Activated T-cell treated with anti-CD3 and anti-CD28 coated beads, Interleukin-2, amount 50 U/mL, for 24 hours (primary cell): Measurements from ENCODE around the gene MPRIP.

Experiments
- DNase-seq: peaks from one replicate; pipeline ENCODE4 v3.0.0-alpha.2; 2020
- H3K27ac Mint-ChIP-seq: 2 replicates; pipeline ENCODE4 v1.8.0; 2020; ENCODE audit warnings: mild to moderate bottlenecking, mixed read lengths
- H3K27me3 Mint-ChIP-seq: 2 replicates; pipeline ENCODE4 v1.8.0; 2020; ENCODE audit warnings: mixed read lengths
- H3K36me3 Mint-ChIP-seq: 2 replicates; pipeline ENCODE4 v1.8.0; 2020; ENCODE audit warnings: low read depth, mixed read lengths
- H3K4me1 Mint-ChIP-seq: 2 replicates; pipeline ENCODE4 v1.8.0; 2020; ENCODE audit warnings: low read depth, mixed read lengths
- H3K4me3 Mint-ChIP-seq: 2 replicates; pipeline ENCODE4 v1.8.0; 2020; ENCODE audit warnings: mild to moderate bottlenecking, moderate library complexity, mixed read lengths
- H3K9me3 Mint-ChIP-seq: 2 replicates; pipeline ENCODE4 v1.8.0; 2020; ENCODE audit warnings: mixed read lengths

The MPRIP gene

GRCh38 chr17:17050346-17051345 lies 8.4 kb downstream of the MPRIP start:
- H3K9me3 Mint-ChIP-seq, result no peaks in the 10 kb centered on the region
- H3K27ac Mint-ChIP-seq, result no peak overlapping the region
- peaks cover 12% of the 10 kb centered on the region for H3K36me3 Mint-ChIP-seq
- no peaks in the 10 kb centered on the region for H3K27me3 Mint-ChIP-seq
- DNase-seq, result no peak
- peaks cover 77% of the 10 kb centered on the region for H3K4me1 Mint-ChIP-seq
- H3K4me3 Mint-ChIP-seq, result no peak overlapping the region

- no peak overlapping the region for H3K27ac Mint-ChIP-seq
These were observed 9.1 kb downstream of the MPRIP start for GRCh38 chr17:17051380-17051779.

DNA sequence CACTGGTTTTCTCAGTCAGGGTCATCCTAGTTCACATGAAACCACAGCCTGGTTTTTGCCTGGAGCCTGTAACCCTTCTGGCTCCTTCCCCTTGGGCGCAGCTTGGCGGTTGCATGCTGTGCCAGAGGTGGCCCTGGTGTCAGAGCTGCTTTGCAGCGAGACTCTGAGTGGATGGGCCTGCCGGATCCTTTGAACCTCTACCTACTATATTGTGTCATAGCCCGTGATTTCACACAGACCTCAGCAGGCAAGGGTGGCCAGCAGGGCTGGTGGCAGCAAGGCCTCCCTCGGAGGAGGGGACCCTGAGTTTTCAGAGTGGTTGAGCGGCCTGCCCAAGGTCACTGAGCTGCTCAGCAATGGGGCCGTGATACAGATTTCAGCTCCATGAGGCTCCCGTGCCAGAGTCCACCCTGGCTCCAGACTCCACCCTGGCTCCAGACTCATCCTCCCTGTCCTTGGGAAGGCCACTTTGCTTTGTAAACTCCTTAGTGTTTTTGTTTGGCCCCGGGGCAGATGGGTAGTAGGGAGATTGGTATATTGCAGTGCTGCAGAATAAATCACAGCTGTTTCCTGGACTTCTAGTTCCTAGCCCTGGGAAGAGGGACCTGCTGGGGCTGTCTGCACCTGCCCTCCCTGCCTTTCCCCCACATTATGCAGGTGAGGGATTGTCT lies 9.7 kb downstream of the MPRIP start:
- no peak overlapping the region for H3K4me3 Mint-ChIP-seq
- no peak for DNase-seq
- no peaks in the 10 kb centered on the region for H3K9me3 Mint-ChIP-seq
- H3K4me1 Mint-ChIP-seq, result peaks cover 66% of the 10 kb centered on the region
- peak overlapping the region; percentile 37 for H3K27ac Mint-ChIP-seq
- H3K27me3 Mint-ChIP-seq, result no peaks in the 10 kb centered on the region
- H3K36me3 Mint-ChIP-seq, result peaks cover 7% of the 10 kb centered on the region

More at GRCh38 chr17:17051380-17051779, 9.1 kb downstream of the MPRIP start:
- Mint-ChIP-seq H3K4me1 (peaks cover 71% of the 10 kb centered on the region), H3K9me3 (no peaks in the 10 kb centered on the region), H3K4me3 (no peak overlapping the region), H3K36me3 (peaks cover 9% of the 10 kb centered on the region), H3K27me3 (no peaks in the 10 kb centered on the region)
- no peak for DNase-seq

- Mint-ChIP-seq H3K27ac (peak overlapping the region; percentile 74), H3K27me3 (no peaks in the 10 kb centered on the region), H3K4me3 (no peak overlapping the region), H3K4me1 (peaks cover 61% of the 10 kb centered on the region), H3K9me3 (no peaks in the 10 kb centered on the region), H3K36me3 (peaks cover 12% of the 10 kb centered on the region)
- no peak for DNase-seq
These were observed 10.4 kb downstream of the MPRIP start for GRCh38 chr17:17052462-17053221.

- Mint-ChIP-seq H3K4me1 (peaks cover 50% of the 10 kb centered on the region), H3K27ac (peak overlapping the region; percentile 77), H3K27me3 (no peaks in the 10 kb centered on the region), H3K4me3 (no peak overlapping the region), H3K36me3 (peaks cover 18% of the 10 kb centered on the region), H3K9me3 (no peaks in the 10 kb centered on the region)
- no peak for DNase-seq
These were observed 11.5 kb downstream of the MPRIP start for GRCh38 chr17:17053446-17054379.

- Mint-ChIP-seq H3K27ac (no peak overlapping the region), H3K4me1 (peaks cover 42% of the 10 kb centered on the region), H3K9me3 (no peaks in the 10 kb centered on the region), H3K36me3 (peaks cover 18% of the 10 kb centered on the region), H3K27me3 (no peaks in the 10 kb centered on the region), H3K4me3 (no peak overlapping the region)
- no peak for DNase-seq
These were observed 12.4 kb downstream of the MPRIP start for GRCh38 chr17:17054636-17055035.

DNA sequence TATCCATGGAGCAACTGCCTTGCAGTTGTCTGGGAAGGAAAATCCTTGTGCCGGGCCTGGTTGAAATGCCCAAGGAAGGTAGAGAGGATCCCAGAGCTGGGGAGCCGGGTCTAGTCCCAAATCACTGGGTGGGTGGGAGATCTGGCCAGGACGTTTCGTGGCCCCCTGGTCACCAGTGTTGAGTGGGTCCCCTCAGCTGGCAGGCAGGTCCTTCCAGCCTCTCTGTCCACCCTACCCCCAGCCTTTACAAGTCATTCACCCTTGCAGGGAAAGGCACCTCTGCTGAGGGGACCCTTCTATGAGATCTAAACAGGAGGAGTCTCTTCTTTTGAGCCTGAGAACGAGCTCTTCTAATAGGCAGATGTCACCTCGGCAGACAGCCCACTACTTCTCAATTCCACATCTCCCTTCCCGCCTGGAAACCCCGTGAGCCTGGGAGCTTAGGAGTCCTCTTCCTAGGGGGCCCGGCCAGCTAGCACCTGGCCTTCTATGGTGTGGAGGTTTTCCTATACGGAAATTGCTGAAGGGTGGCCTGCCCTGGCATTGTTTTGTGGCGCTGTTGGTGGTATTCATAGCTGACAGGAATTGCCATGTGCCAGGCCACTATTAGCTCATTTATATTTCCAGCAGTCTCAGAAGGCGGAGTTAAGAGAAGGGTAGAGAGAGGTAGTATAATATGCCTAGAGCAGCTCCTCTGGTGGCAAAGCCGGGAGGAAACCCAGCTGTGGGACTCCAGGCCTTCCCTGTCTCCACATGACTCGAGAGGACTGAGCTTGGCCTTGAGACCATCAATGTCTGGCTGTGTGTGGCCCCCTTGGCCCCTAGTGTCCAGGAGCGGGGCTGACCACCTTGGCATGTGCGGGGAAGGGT lies 13.3 kb downstream of the MPRIP start:
- Mint-ChIP-seq H3K9me3 (no peaks in the 10 kb centered on the region), H3K27ac (peak overlapping the region; percentile 26), H3K4me3 (no peak overlapping the region), H3K36me3 (peaks cover 18% of the 10 kb centered on the region), H3K27me3 (no peaks in the 10 kb centered on the region), H3K4me1 (peaks cover 43% of the 10 kb centered on the region)
- DNase-seq, result no peak

DNA sequence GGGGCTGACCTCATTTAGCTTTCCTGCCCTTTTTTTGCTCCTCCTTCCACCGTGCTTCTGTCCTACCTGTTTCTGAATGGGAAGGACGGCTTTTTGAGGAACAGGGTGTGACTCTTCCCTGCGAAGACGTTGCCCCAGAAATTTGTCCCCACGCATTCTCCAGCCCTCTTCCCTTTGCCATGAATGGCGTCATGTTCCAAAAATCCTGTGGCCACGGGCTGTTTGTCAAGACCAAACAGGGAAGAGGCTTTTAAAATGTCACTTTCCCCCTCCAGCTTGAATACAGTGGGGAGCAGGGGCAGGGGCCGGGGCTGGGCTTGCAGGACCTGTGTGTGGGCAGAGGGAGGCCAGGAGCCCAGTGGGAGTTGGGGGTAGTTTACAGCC lies 13.9 kb downstream of the MPRIP start:
- Mint-ChIP-seq H3K27me3 (no peaks in the 10 kb centered on the region), H3K9me3 (no peaks in the 10 kb centered on the region), H3K36me3 (peaks cover 18% of the 10 kb centered on the region), H3K4me3 (no peak overlapping the region), H3K27ac (no peak overlapping the region), H3K4me1 (peaks cover 41% of the 10 kb centered on the region)
- no peak for DNase-seq

DNA sequence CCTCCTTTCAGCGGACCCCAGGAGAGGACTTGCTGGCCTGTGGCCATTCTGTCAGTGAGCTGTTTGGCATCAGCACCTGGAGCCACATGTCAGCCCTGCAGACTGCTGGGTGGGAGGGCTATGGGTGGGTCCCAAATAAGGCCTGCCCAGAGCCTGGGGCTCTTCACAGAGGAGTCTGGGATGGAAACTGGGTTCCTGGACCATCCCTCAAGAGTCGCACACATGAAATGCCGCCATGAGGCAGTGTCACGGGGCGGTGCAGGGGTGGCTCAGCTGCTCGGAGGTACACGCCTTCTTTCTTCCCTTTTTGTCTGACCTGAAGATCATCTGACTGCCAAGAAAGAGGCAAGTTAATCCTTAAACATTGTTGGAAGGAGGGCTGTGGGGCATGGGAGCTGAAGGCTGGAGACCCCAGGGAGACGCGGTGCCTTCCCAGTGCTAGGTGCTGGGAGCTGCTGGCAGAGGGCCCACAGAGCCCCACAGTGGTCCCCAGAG lies 14.8 kb downstream of the MPRIP start:
- H3K9me3 Mint-ChIP-seq, result no peaks in the 10 kb centered on the region
- H3K4me3 Mint-ChIP-seq, result no peak overlapping the region
- no peak for DNase-seq
- peak overlapping the region; percentile 4 for H3K27ac Mint-ChIP-seq
- H3K4me1 Mint-ChIP-seq, result peaks cover 36% of the 10 kb centered on the region
- no peaks in the 10 kb centered on the region for H3K27me3 Mint-ChIP-seq
- H3K36me3 Mint-ChIP-seq, result peaks cover 18% of the 10 kb centered on the region

- no peaks in the 10 kb centered on the region for H3K9me3 Mint-ChIP-seq
- no peak overlapping the region for H3K27ac Mint-ChIP-seq
- H3K36me3 Mint-ChIP-seq, result peaks cover 16% of the 10 kb centered on the region
- H3K27me3 Mint-ChIP-seq, result no peaks in the 10 kb centered on the region
- H3K4me3 Mint-ChIP-seq, result no peak overlapping the region
- no peak for DNase-seq
- peaks cover 36% of the 10 kb centered on the region for H3K4me1 Mint-ChIP-seq
These were observed 16.0 kb downstream of the MPRIP start for GRCh38 chr17:17058304-17058703.

DNA sequence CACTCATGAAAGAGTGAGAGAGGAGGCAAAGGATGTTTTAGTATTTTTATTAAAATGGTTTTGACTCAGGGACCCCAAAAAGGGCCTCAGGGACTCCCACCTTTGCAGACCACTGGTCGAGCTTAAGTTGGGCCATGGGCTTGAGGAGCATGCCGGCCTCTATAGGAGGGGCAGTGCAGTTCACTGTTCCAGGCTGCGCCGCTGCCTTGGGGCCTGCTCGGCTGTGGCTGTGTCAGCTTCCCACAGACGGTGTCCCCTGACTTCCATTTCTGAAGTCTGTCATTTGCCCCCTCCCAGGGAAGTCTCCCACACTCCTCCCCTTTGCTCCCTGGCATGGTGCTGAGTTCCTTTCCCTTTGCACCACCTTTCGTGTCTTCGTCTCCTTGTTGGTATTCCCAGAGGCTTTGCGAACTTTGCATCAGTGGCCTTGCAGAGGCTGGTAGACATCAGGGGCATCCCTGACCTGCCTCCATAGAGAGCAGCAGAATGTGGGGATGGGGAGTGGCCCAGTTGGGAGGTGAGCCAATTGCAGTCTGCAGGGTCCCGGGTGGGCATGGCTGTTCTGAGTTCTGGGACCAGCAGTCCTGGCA lies 17.1 kb downstream of the MPRIP start:
- H3K4me1 Mint-ChIP-seq, result peaks cover 35% of the 10 kb centered on the region
- H3K4me3 Mint-ChIP-seq, result no peak overlapping the region
- H3K9me3 Mint-ChIP-seq, result no peaks in the 10 kb centered on the region
- H3K27me3 Mint-ChIP-seq, result no peaks in the 10 kb centered on the region
- peaks cover 16% of the 10 kb centered on the region for H3K36me3 Mint-ChIP-seq
- no peak for DNase-seq
- no peak overlapping the region for H3K27ac Mint-ChIP-seq

- Mint-ChIP-seq H3K9me3 (no peaks in the 10 kb centered on the region), H3K27me3 (no peaks in the 10 kb centered on the region), H3K4me1 (peaks cover 42% of the 10 kb centered on the region), H3K4me3 (no peak overlapping the region), H3K27ac (no peak overlapping the region), H3K36me3 (peaks cover 18% of the 10 kb centered on the region)
- DNase-seq, result peak; percentile 21
These were observed 18.0 kb downstream of the MPRIP start for GRCh38 chr17:17060001-17060922.
